ENCODE measurements around the gene CDHR1.

DNA sequence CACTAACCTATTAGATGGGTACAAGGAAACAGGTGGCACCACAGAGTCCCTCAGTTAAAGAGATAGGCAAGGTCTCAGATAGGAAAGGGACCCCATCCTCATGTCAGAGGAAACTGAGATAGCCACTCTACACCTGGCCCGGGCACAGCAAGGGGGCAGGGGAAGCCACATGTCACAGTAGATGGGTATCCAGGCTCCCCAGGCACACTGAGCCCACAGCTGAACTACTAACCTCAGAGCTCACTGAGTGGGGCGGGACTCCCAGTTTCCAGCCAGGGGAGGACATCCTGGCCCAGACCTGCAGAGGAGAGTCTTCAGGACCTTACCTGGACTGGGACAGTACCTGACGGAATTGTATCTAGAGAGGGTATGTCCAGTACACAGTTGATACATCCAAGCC lies 3.7 kb upstream of the CDHR1 start:
- TF ChIP-seq, protein P1, sequence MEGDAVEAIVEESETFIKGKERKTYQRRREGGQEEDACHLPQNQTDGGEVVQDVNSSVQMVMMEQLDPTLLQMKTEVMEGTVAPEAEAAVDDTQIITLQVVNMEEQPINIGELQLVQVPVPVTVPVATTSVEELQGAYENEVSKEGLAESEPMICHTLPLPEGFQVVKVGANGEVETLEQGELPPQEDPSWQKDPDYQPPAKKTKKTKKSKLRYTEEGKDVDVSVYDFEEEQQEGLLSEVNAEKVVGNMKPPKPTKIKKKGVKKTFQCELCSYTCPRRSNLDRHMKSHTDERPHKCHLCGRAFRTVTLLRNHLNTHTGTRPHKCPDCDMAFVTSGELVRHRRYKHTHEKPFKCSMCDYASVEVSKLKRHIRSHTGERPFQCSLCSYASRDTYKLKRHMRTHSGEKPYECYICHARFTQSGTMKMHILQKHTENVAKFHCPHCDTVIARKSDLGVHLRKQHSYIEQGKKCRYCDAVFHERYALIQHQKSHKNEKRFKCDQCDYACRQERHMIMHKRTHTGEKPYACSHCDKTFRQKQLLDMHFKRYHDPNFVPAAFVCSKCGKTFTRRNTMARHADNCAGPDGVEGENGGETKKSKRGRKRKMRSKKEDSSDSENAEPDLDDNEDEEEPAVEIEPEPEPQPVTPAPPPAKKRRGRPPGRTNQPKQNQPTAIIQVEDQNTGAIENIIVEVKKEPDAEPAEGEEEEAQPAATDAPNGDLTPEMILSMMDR (IDR thresholded peaks at IDR 0.05; ENCODE audit: low read depth, low read length, missing input control): no peak
- TF ChIP-seq ATF3 (IDR thresholded peaks at IDR 0.05) (no peak), GABPA (IDR thresholded peaks at IDR 0.05 in 1 of 2, conservative IDR thresholded peaks at IDR 0.05 in 1 of 2) (no peak), RAD21 (IDR thresholded peaks at IDR 0.05) (no peak), YY1 (IDR thresholded peaks at IDR 0.05) (no peak), TAF1 (conservative IDR thresholded peaks at IDR 0.05) (no peak), SP1 (IDR thresholded peaks at IDR 0.05) (no peak), RXRA (IDR thresholded peaks at IDR 0.05) (no peak), HNF4A (conservative IDR thresholded peaks at IDR 0.05) (no peak), JUND (IDR thresholded peaks at IDR 0.05) (no peak)
- TF ChIP-seq, protein P2, sequence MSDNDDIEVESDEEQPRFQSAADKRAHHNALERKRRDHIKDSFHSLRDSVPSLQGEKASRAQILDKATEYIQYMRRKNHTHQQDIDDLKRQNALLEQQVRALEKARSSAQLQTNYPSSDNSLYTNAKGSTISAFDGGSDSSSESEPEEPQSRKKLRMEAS (IDR thresholded peaks at IDR 0.05): no peak

Measured in liver (tissue), 3 donors.